HG02588 (cell line): ENCODE measurements around the gene VPS37B.
"Not testable (repeated sequence)": the region's sequence is repeated elsewhere in the genome, so short reads cannot be mapped to it uniquely, and the experiment has no call there.

Experiments
- ATAC-seq: cut with Tn5 transposase; IDR thresholded peaks from one replicate; pipeline ENCODE4 v1.9.1; 2021; ENCODE audit warnings: mild to moderate bottlenecking, moderate library complexity; ENCODE audit not compliant: unreplicated experiment

Gene VPS37B

DNA sequence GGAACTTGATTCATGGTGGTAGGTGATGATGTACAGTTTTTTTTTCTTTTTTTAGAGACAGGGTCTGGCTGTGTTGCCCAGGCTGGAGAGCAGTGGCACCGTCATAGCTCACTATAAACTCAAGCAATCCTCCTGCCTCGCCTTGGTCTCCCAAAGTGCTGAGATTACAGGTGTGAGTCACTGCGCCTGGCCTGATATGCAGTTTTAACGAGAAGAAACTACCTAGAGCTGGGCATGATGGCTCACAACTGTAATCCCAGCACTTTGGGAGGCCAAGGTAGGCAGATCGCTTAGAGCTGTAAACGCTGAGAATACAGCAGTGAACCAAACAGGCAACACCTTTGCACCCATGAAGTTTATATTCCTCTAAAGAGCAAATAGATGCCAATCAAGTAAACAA is 13.0 kb upstream of the VPS37B start:
- ATAC-seq, result no peak

GRCh38 chr12:122905258-122905657 is 9.3 kb upstream of the VPS37B start:
- not testable (repeated sequence) for ATAC-seq

GRCh38 chr12:122903693-122904034 is 7.7 kb upstream of the VPS37B start:
- no peak for ATAC-seq

DNA sequence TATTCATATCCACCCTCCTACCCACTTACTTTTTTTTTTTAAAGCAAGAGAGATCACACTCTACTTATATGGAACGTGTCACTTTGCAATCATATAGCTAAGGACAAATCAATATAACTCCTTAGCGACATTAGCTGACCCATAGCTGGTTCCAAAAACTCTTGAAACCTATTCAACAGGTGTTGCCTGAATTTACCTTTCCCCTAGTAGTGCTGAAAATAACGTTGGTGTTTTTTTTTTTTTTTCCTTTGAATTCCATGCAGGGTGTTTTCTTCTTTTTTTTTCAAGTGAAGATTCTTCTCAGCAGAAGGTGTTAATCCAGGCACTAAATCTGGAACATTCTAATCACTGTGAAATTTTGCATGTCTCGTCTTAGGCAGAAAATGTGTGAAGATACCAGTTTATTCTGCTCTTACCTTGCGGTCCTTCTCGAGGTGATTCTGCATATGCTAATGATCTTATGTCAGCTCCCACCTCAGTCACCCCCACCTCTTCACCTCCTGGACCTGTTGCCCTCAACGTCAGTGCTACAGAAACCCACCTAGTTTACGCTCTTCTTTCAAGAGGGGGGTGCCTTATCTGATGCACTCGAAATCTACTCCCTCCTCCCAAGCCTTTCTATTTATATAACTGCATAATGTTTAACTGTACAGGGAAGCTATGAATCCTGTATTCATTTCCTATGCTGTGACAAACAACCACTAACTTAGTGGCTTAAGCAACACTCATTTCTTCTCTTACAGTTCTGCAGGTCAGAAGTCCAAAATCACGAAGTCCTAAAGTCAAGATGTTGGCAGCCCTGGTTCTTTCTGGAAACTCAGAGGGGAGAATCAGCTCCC is 7.1 kb upstream of the VPS37B start:
- ATAC-seq, result no peak

DNA sequence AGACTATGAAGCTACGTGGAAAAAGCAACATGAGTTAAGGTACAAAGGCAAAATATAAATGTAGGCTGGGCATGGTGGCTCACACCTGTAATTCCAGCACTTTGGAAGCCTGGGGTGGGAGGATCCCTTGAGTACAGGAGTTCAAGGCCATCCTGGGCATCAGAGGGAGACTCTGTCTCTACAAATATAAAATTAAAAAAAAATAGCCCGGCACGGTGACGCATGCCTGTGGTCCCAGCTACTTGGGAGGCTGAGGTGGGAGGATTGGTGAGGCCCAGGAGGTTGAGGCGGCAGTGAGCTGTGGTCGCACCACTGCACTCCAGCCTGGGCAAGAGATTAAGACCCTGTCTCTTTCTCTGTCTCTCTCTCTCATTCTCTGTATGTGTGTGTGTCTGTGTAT is 4.0 kb upstream of the VPS37B start:
- ATAC-seq, result no peak

GRCh38 chr12:122896662-122897061 is 738 bp upstream of the VPS37B start:
- no peak for ATAC-seq

DNA sequence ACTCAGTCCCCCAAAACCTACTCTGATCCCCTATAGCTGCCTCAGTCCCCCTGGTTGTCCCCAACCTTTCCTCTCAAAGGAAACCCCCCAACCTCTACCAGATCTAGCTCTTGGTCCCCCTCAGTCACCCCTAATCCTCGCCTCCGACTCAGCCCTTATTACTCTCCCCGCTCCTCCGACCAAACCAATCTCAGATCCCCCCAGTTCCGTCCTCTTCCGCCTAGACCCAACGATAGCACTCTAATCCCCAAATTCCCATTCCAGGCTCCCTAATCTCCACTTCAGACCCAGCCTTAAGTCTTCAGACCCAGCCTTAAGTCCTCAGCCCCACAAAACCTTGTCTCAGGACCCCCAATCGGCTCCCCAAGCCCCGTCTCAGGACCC is 612 bp downstream of the VPS37B start:
- no peak for ATAC-seq

DNA sequence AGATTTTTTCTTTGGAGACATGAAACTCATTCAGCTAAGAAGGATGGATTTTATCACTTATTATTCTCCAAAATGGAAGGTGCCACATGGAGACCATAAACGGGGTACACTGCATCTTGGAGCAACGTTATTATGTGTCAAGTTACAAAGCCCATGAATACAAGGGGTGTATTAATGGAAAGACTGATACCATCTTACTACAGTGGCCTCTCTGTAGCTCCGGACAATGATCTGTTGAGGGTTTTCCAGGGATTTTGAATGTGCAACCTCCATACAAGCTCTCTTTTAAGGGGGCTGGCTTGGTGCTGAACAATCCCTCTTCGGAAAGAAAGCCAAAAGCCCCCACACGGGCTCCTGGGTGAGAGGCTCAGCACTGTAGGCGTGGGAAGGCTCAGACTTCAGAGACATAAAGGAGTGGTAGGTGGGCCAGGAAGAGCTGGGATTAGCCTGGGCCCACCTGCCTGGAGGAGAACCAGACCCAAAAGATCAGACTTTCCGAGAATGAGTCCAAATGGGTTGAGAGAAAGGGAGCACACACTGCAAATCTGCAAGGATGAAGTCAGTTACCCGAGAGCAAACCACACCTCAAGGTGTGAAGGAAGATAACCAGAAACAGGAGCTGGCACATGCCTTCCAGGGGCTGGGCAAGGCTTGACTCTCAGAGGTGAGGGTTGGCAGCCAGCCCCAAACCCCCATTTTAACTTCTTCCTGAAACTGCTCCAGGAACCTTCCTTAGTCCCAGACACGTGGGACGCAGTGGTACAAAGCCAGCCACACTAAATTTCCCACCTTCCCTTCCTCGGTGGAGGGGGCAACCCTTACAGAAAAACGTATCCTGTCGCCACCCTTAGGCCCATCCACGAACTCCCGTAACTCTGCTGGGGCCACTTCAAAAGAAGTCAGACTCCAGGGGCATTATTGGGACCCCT is 1.5 kb downstream of the VPS37B start:
- ATAC-seq, result no peak

GRCh38 chr12:122893208-122894153 is 2.4 kb downstream of the VPS37B start:
- ATAC-seq, result no peak

DNA sequence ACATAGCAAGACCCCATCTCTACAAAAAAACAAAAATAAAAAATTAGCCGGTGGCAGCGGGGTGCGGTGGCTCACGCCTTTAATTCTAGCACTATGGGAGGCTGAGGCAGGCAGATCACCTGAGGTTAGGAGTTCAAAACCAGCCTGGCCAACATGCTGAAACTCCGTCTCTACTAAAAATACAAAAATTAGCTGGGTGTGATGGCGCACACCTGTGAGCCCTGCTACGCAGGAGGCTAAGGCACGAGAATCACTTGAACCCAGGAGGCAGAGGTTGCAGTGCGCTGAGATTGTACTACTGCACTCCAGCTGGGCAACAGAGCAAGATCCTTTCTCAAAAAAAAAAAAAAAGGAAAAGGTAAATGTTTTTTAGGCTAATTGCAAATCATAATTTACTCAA is 3.2 kb downstream of the VPS37B start:
- not testable (repeated sequence) for ATAC-seq

GRCh38 chr12:122891661-122892525 is 4.0 kb downstream of the VPS37B start:
- no peak for ATAC-seq

GRCh38 chr12:122889761-122890520 is 6.0 kb downstream of the VPS37B start:
- no peak for ATAC-seq

DNA sequence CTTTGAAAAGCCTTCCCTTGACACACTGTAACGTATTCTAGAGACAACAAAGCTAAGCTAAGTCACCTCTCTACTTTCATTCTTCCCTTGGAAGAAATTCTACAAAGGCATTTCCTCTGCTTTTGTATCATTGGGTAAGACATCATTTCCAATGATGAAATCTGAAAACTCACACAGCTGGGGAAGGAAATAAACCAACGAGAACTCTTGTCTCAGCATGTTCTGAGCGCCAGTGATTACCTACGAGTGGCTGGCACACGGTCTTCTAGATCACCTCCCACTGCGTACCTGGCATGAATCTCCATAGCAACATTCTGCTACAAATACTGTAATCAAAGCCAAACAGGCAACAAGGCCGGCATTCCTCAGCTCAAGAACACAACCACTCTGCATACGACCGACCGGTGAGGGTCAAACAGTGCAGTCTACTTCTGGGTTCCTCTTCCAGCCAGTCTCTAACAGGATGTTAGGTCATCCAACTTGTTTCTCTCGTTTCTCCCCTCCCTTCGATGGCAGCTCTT is 7.6 kb downstream of the VPS37B start:
- no peak for ATAC-seq

DNA sequence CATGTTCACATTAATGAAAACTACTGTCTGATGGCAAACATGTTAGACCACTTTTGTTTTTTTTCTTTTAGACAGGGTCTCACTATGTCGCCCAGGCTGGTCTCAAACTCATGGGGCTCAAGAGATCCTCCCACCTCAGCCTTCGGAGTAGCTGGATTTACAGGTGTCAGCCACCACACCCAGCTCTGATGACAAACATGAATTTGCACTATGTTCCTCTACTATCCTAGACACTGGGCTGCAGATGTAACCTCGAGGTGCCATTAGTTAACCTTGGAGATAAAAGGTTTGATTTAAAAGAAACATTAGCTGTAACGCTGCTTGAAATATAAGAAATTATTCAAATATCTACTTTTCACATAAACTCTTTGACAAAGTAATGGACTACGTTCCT is 8.1 kb downstream of the VPS37B start:
- ATAC-seq, result no peak

GRCh38 chr12:122886851-122887818 is 8.8 kb downstream of the VPS37B start:
- ATAC-seq, result peak; percentile 79

- ATAC-seq, result no peak
Measured at GRCh38 chr12:122886161-122886560, 9.8 kb downstream of the VPS37B start.

- no peak for ATAC-seq
Measured at GRCh38 chr12:122884860-122885259, 11.1 kb downstream of the VPS37B start.
